ENCODE measurements around the gene TYMP. TPM values are rescaled to one million over a fixed set of nuclear protein-coding genes. Genes with fewer than 3 reads are reported as not detected.

TYMP gene
- total RNA-seq, result 86.0 TPM

- peak; percentile 50 for ATAC-seq
Observed at GRCh38 chr22:50529897-50530579, at the start of gene TYMP. TSS of gene TYMP (minus strand) at chr22:50530012. CDS start at chr22:50529709, 303 bp downstream.

- ATAC-seq, result no peak
Observed at GRCh38 chr22:50578776-50579310, 49.0 kb upstream of the TYMP start.

GRCh38 chr22:50577987-50578775 is 48.4 kb upstream of the TYMP start, which contains the start of gene CPT1B:
TSS of gene CPT1B (minus strand) at chr22:50578427. CDS start at chr22:50577915, 512 bp downstream.
- no peak for ATAC-seq

GRCh38 chr22:50577697-50577986 is 47.8 kb upstream of the TYMP start:
- no peak for ATAC-seq

GRCh38 chr22:50576806-50577696 is 47.2 kb upstream of the TYMP start:
- ATAC-seq, result no peak

- ATAC-seq, result no peak
Observed at GRCh38 chr22:50576070-50576469, 46.3 kb upstream of the TYMP start.

- ATAC-seq, result no peak
Observed at GRCh38 chr22:50575426-50575941, 45.7 kb upstream of the TYMP start.

- ATAC-seq, result no peak
Observed at GRCh38 chr22:50574383-50574755, 44.6 kb upstream of the TYMP start.

- no peak for ATAC-seq
Observed at GRCh38 chr22:50573491-50574382, 43.9 kb upstream of the TYMP start.

- ATAC-seq, result no peak
Observed at GRCh38 chr22:50572965-50573364, 43.2 kb upstream of the TYMP start.

- ATAC-seq, result no peak
Observed at GRCh38 chr22:50571264-50572175, 41.7 kb upstream of the TYMP start.

- no peak for ATAC-seq
Observed at GRCh38 chr22:50570861-50571260, 41.0 kb upstream of the TYMP start.

GRCh38 chr22:50569896-50570535 is 40.2 kb upstream of the TYMP start:
- no peak for ATAC-seq

GRCh38 chr22:50569041-50569459 is 39.2 kb upstream of the TYMP start:
- no peak for ATAC-seq

GRCh38 chr22:50568626-50569025 is 38.8 kb upstream of the TYMP start:
- ATAC-seq, result peak; percentile 40

- no peak for ATAC-seq
Observed at GRCh38 chr22:50567721-50568252, 38.0 kb upstream of the TYMP start.

- no peak for ATAC-seq
Observed at GRCh38 chr22:50564289-50564688, 34.5 kb upstream of the TYMP start.

- ATAC-seq, result no peak
Observed at GRCh38 chr22:50563413-50564160, 33.8 kb upstream of the TYMP start.
